SU-DHL-6 (cell line): ENCODE measurements around the gene SDK1.

Experiments used
- H2AFZ ChIP-seq: fragments of 200-600 bp; sonication (generic); 2 replicates; pipeline ENCODE4 v1.6.1; 2014; ENCODE audit warnings: low read depth, mild to moderate bottlenecking, moderate library complexity, mixed read lengths, antibody characterized with exemption, low read length; ENCODE audit not compliant: severe bottlenecking
- H3F3A ChIP-seq: fragments of 200-600 bp; shearing (Covaris generic); 2 replicates; pipeline ENCODE4 v1.6.0; 2016; ENCODE audit warnings: antibody characterized with exemption, mild to moderate bottlenecking; ENCODE audit not compliant: insufficient read depth
- H3K27ac ChIP-seq: fragments of 200-600 bp; sonication (generic); 2 replicates; pipeline ENCODE4 v1.5.1; 2016; ENCODE audit warnings: low read depth, mild to moderate bottlenecking, low read length, moderate library complexity, mixed read lengths
- H3K27me3 ChIP-seq: fragments of 200-600 bp; sonication (generic), shearing (Covaris generic); 2 replicates; pipeline ENCODE4 v1.6.0; 2014; ENCODE audit warnings: mild to moderate bottlenecking, low read length
- H3K36me3 ChIP-seq: fragments of 200-600 bp; sonication (generic); 2 replicates; pipeline ENCODE4 v1.6.1; 2014; ENCODE audit warnings: mild to moderate bottlenecking, low read length, mixed read lengths
- H3K4me2 ChIP-seq: fragments of 300-600, 200-600 bp; shearing (Covaris generic), sonication (generic); 2 replicates; pipeline ENCODE4 v1.6.0; 2014; ENCODE audit warnings: low read length, low read depth, mild to moderate bottlenecking; ENCODE audit not compliant: poor library complexity, severe bottlenecking
- H3K4me3 ChIP-seq: fragments of 200-600 bp; sonication (generic); 2 replicates; pipeline ENCODE4 v1.5.1; 2014; ENCODE audit warnings: antibody characterized with exemption, low read length, mild to moderate bottlenecking, mixed read lengths; ENCODE audit not compliant: insufficient read depth, poor library complexity, severe bottlenecking
- H3K79me2 ChIP-seq: fragments of 200-600 bp; sonication (generic); 2 replicates; pipeline ENCODE4 v1.6.1; 2014; ENCODE audit warnings: mild to moderate bottlenecking, low read length, moderate library complexity; ENCODE audit not compliant: insufficient read depth
- H3K9ac ChIP-seq: fragments of 200-600 bp; sonication (generic); 2 replicates; pipeline ENCODE4 v1.7.0; 2014; ENCODE audit warnings: mild to moderate bottlenecking, low read length
- H3K9me2 ChIP-seq: fragments of 200-600 bp; sonication (generic); replicated peaks from 2 replicates; pipeline ENCODE4 v1.6.1; 2014; ENCODE audit warnings: low read length; ENCODE audit not compliant: insufficient read depth
- H3K9me3 ChIP-seq: fragments of 200-600 bp; sonication (generic); 2 replicates; pipeline ENCODE4 v1.6.1; 2014; ENCODE audit warnings: low read length, mixed read lengths; ENCODE audit not compliant: insufficient read depth
- H4K20me1 ChIP-seq: fragments of 200-600 bp; sonication (generic); 2 replicates; pipeline ENCODE4 v1.6.1; 2014; ENCODE audit warnings: low read depth, mild to moderate bottlenecking, antibody characterized with exemption, low read length, moderate library complexity, mixed read lengths
- CTCF ChIP-seq: fragments of 200-600 bp; sonication (generic); IDR thresholded peaks from one replicate; pipeline ENCODE4 v1.5.1; 2017; ENCODE audit warnings: antibody characterized with exemption, mild to moderate bottlenecking, low read length, moderate library complexity; ENCODE audit not compliant: insufficient read depth, poor library complexity, severe bottlenecking
- EZH2phosphoT487 ChIP-seq: fragments of 200-600 bp; sonication (generic), shearing (Covaris generic); conservative IDR thresholded peaks from 2 replicates; pipeline ENCODE4 v1.6.1; 2018; ENCODE audit warnings: mild to moderate bottlenecking, antibody characterized with exemption, low read length, moderate library complexity, mixed read lengths

SDK1 gene

GRCh38 chr7:4220011-4220410 lies 919.0 kb downstream of the SDK1 start:
- Histone ChIP-seq H3K9me3 (no peaks in the 10 kb centered on the region), H3K27ac (no peak overlapping the region), H3K9me2 (no peaks in the 10 kb centered on the region), H3F3A (no peaks in the 10 kb centered on the region), H3K4me3 (no peak overlapping the region), H2AFZ (no peak overlapping the region), H3K9ac (no peak overlapping the region), H3K79me2 (no peaks in the 10 kb centered on the region), H4K20me1 (no peaks in the 10 kb centered on the region), H3K36me3 (no peaks in the 10 kb centered on the region), H3K4me2 (no peak overlapping the region), H3K27me3 (no peaks in the 10 kb centered on the region)
- no peak for TF ChIP-seq CTCF
- TF ChIP-seq EZH2phosphoT487, result no peak

GRCh38 chr7:4221043-4221442 lies 920.0 kb downstream of the SDK1 start:
- Histone ChIP-seq H2AFZ (no peak overlapping the region), H3K9me2 (no peaks in the 10 kb centered on the region), H3K4me2 (no peak overlapping the region), H3K9ac (no peak overlapping the region), H3K27me3 (no peaks in the 10 kb centered on the region), H3F3A (no peaks in the 10 kb centered on the region), H3K9me3 (no peaks in the 10 kb centered on the region), H4K20me1 (no peaks in the 10 kb centered on the region), H3K36me3 (no peaks in the 10 kb centered on the region), H3K79me2 (no peaks in the 10 kb centered on the region), H3K27ac (no peak overlapping the region), H3K4me3 (no peak overlapping the region)
- no peak for TF ChIP-seq EZH2phosphoT487
- TF ChIP-seq CTCF, result no peak

GRCh38 chr7:4222676-4223075 lies 921.6 kb downstream of the SDK1 start:
- TF ChIP-seq EZH2phosphoT487, result no peak
- no peak for TF ChIP-seq CTCF
- Histone ChIP-seq H3K9me3 (no peaks in the 10 kb centered on the region), H2AFZ (no peak overlapping the region), H3K79me2 (no peaks in the 10 kb centered on the region), H3F3A (no peaks in the 10 kb centered on the region), H3K36me3 (no peaks in the 10 kb centered on the region), H3K4me2 (no peak overlapping the region), H3K9ac (no peak overlapping the region), H4K20me1 (no peaks in the 10 kb centered on the region), H3K27me3 (no peaks in the 10 kb centered on the region), H3K27ac (no peak overlapping the region), H3K9me2 (no peaks in the 10 kb centered on the region), H3K4me3 (no peak overlapping the region)

- TF ChIP-seq CTCF (no peak), EZH2phosphoT487 (no peak)
- no peak overlapping the region for H2AFZ ChIP-seq
- no peak overlapping the region for H3K4me3 ChIP-seq
- H3K4me2 ChIP-seq, result no peak overlapping the region
- H4K20me1 ChIP-seq, result no peaks in the 10 kb centered on the region
- H3K27ac ChIP-seq, result no peak overlapping the region
- H3K36me3 ChIP-seq, result no peaks in the 10 kb centered on the region
- H3K79me2 ChIP-seq, result no peaks in the 10 kb centered on the region
- no peaks in the 10 kb centered on the region for H3F3A ChIP-seq
- no peak overlapping the region for H3K9ac ChIP-seq
- no peaks in the 10 kb centered on the region for H3K9me2 ChIP-seq
- no peaks in the 10 kb centered on the region for H3K9me3 ChIP-seq
- no peaks in the 10 kb centered on the region for H3K27me3 ChIP-seq
Observed at GRCh38 chr7:4225361-4225771, 924.3 kb downstream of the SDK1 start.
